PFSK-1 (cell line): ENCODE results near the gene HK1.

Experiments used
- POLR2AphosphoS5 ChIP-seq: IDR thresholded peaks from 2 replicates; pipeline ENCODE4 v1.6.1; 2012; ENCODE audit warnings: low read depth, mild to moderate bottlenecking, control low read depth, low read length, moderate library complexity
- SIN3A ChIP-seq: IDR thresholded peaks from 2 replicates; pipeline ENCODE4 v1.6.1; 2012; ENCODE audit warnings: mild to moderate bottlenecking, low read length, moderate library complexity, borderline replicate concordance; ENCODE audit not compliant: insufficient read depth
- TAF1 ChIP-seq: IDR thresholded peaks from 2 replicates; pipeline ENCODE4 v1.6.1; 2012; ENCODE audit warnings: low read length, control low read depth, borderline replicate concordance; ENCODE audit not compliant: insufficient read depth
- TF ChIP-seq, protein P1 (sequence below), 2 experiments: IDR thresholded peaks; 2 replicates each; pipeline versions ENCODE4 v1.6.1 to v1.8.0; 2011 to 2012; ENCODE audit warnings: low read depth in 2 of 2, low read length in 2 of 2, control low read depth in 1 of 2, inconsistent platforms in 1 of 2, mild to moderate bottlenecking in 1 of 2, moderate library complexity in 1 of 2; ENCODE audit not compliant: insufficient read depth in 1 of 2

DNA sequence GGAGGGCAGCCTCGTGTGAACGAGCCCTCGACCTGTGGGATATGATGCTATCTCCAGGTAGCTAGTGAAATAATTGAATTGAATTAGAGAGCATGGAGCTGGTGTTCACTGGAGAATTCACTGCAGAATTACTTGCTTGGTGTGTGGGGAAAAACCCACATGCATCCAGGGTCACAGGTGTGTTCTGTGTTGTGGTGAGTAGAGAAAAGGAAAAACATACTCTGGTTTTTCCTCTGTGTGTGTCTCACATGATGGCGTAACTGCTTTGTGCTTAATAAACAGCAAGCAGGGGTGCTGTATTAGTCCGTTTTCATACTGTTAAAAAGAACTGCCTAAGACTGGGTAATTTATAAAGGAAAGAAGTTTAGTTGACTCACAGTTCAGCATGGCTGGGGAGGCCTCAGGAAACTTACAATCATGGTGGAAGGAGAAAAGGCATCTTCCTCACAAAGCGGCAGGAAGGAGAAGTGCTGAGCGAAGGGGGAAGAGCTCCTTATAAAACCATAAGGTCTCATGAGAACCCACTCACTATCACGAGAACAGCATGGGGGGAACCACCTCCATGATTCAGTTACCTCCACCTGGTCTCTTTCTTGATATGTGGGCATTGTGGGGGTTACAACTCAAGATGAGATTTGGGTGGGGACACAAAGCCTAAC, 75.8 kb downstream of the HK1 start:
- TF ChIP-seq POLR2AphosphoS5 (no peak), TAF1 (no peak), SIN3A (no peak)
- TF ChIP-seq, protein P1, sequence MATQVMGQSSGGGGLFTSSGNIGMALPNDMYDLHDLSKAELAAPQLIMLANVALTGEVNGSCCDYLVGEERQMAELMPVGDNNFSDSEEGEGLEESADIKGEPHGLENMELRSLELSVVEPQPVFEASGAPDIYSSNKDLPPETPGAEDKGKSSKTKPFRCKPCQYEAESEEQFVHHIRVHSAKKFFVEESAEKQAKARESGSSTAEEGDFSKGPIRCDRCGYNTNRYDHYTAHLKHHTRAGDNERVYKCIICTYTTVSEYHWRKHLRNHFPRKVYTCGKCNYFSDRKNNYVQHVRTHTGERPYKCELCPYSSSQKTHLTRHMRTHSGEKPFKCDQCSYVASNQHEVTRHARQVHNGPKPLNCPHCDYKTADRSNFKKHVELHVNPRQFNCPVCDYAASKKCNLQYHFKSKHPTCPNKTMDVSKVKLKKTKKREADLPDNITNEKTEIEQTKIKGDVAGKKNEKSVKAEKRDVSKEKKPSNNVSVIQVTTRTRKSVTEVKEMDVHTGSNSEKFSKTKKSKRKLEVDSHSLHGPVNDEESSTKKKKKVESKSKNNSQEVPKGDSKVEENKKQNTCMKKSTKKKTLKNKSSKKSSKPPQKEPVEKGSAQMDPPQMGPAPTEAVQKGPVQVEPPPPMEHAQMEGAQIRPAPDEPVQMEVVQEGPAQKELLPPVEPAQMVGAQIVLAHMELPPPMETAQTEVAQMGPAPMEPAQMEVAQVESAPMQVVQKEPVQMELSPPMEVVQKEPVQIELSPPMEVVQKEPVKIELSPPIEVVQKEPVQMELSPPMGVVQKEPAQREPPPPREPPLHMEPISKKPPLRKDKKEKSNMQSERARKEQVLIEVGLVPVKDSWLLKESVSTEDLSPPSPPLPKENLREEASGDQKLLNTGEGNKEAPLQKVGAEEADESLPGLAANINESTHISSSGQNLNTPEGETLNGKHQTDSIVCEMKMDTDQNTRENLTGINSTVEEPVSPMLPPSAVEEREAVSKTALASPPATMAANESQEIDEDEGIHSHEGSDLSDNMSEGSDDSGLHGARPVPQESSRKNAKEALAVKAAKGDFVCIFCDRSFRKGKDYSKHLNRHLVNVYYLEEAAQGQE (IDR thresholded peaks at IDR 0.05; ENCODE audit: insufficient read depth in 1 of 2, low read depth in 2 of 2, low read length in 2 of 2) = no peak
